HL-60 (cell line): Measurements from ENCODE around the gene INHBE.

ENCODE experiments used
- DNase-seq, 2 experiments: peaks; one replicate each; pipeline ENCODE4 v3.0.0-alpha.2; 2010 to 2020; ENCODE audit warnings: low read depth in 1 of 2, low spot score in 1 of 2
- H3K27ac ChIP-seq: fragments of 250-450 bp; sonication (Bioruptor Pico); replicated peaks from 2 replicates; pipeline ENCODE4 v1.5.1; 2020; ENCODE audit warnings: mild to moderate bottlenecking, moderate library complexity
- H3K27me3 ChIP-seq: fragments of 250-450 bp; sonication (Bioruptor Pico); 2 replicates; pipeline ENCODE4 v1.5.1; 2021; ENCODE audit warnings: mild to moderate bottlenecking, moderate library complexity; ENCODE audit not compliant: insufficient read depth, poor library complexity, severe bottlenecking
- H3K4me3 ChIP-seq: replicated peaks from 2 replicates; pipeline ENCODE4 v1.5.1; 2011; ENCODE audit warnings: mild to moderate bottlenecking, control low read depth, low read length; ENCODE audit not compliant: insufficient read depth
- CTCF ChIP-seq: IDR thresholded peaks from one replicate; pipeline ENCODE4 v1.5.1; 2011; ENCODE audit warnings: low read length, control low read depth, inconsistent platforms; ENCODE audit not compliant: insufficient read depth
- GABPA ChIP-seq: IDR thresholded peaks from 2 replicates; pipeline ENCODE4 v1.6.1; 2012; ENCODE audit warnings: low read depth
- POLR2AphosphoS5 ChIP-seq: IDR thresholded peaks from 2 replicates; pipeline ENCODE4 v1.6.1; 2012; ENCODE audit warnings: low read depth
- REST ChIP-seq: IDR thresholded peaks from 2 replicates; pipeline ENCODE4 v1.6.1; 2012; ENCODE audit warnings: low read depth; ENCODE audit not compliant: insufficient replicate concordance
- SPI1 ChIP-seq: IDR thresholded peaks from 2 replicates; pipeline ENCODE4 v1.6.1; 2012; ENCODE audit warnings: low read depth, mild to moderate bottlenecking, borderline replicate concordance

INHBE gene

GRCh38 chr12:57470970-57471656 lies 16.0 kb downstream of the INHBE start:
- Histone ChIP-seq H3K4me3 (no peak overlapping the region), H3K27ac (no peak overlapping the region), H3K27me3 (no peaks in the 10 kb centered on the region)
- no peak for DNase-seq
- TF ChIP-seq REST (no peak), POLR2AphosphoS5 (no peak), GABPA (no peak)

- no peak overlapping the region for H3K4me3 ChIP-seq
- no peak for TF ChIP-seq POLR2AphosphoS5
- no peak for TF ChIP-seq REST
- no peak for DNase-seq
- no peak overlapping the region for H3K27ac ChIP-seq
- no peaks in the 10 kb centered on the region for H3K27me3 ChIP-seq
These were observed 16.6 kb downstream of the INHBE start for GRCh38 chr12:57471661-57472060.

- H3K27me3 ChIP-seq, result no peaks in the 10 kb centered on the region
- no peak for DNase-seq
These were observed 17.3 kb downstream of the INHBE start for GRCh38 chr12:57472391-57472790.

More at GRCh38 chr12:57472391-57472790, 17.3 kb downstream of the INHBE start:
- no peak overlapping the region for H3K4me3 ChIP-seq
- TF ChIP-seq POLR2AphosphoS5 (no peak), GABPA (no peak), SPI1 (no peak), REST (no peak), CTCF (no peak)
- H3K27ac ChIP-seq, result no peak overlapping the region
